AG09309 (cell line): ENCODE results near the gene FGD5.

Experiments used
- DNase-seq: peaks from one replicate; pipeline ENCODE4 v3.0.0-alpha.2; 2010; ENCODE audit warnings: low read depth
- H3K4me3 ChIP-seq: 2 replicates; pipeline ENCODE4 v1.5.1; 2011; ENCODE audit warnings: mild to moderate bottlenecking, low read depth, low read length, moderate library complexity; ENCODE audit not compliant: control insufficient read depth
- TF ChIP-seq, protein P1 (sequence below): IDR thresholded peaks from 2 replicates; pipeline ENCODE4 v1.5.1; 2011; ENCODE audit warnings: mild to moderate bottlenecking, low read depth, low read length, inconsistent platforms; ENCODE audit not compliant: insufficient read depth, control insufficient read depth; ENCODE audit errors: missing control alignments

FGD5 gene

DNA sequence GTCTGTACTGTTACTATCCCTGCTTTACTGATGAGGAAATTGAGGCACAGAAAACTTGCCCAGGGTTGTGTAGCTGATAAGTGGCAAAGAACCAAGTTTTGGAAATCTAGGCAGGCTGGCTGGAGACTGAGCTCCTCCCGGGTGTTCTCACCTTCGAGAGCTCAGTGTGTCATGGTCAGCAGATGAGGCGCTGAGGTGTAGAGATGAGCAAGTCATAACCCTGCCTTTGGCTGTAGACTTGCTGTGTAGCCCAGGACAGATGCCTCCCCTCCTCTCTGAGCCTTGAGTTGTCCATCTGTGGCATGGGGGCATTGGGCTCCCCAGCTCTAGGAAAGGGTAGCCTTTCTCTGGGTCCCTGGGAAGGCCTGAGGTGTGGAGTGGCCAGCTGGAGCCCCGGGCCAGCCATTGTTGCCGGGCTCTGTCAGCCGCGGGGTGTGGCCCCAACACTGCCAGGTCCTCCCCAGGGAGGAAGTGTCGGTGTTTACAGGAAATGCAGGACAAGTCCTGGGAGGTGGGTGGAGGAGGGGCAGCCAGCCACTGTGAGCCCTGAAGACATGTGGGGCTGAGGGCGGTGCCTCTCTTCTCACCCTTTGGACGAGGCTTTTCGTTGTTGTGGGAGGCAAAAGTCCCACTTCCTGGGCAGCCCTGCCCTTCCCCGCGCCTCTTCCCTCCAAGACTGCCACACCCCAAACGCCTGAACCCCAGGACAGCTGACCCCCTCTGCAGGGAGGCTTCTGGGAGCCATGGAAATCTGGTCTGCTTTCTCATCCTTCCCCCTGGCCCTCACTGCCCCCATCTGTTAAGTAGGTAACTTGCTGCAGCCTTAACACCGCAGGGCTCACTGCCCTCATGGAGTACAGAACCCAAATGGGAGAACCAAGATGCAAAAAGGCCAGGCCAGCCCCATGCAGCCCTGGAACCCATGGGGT lies 29.1 kb downstream of the FGD5 start:
- H3K4me3 ChIP-seq, result no peak overlapping the region
- DNase-seq, result no peak
- TF ChIP-seq, protein P1, sequence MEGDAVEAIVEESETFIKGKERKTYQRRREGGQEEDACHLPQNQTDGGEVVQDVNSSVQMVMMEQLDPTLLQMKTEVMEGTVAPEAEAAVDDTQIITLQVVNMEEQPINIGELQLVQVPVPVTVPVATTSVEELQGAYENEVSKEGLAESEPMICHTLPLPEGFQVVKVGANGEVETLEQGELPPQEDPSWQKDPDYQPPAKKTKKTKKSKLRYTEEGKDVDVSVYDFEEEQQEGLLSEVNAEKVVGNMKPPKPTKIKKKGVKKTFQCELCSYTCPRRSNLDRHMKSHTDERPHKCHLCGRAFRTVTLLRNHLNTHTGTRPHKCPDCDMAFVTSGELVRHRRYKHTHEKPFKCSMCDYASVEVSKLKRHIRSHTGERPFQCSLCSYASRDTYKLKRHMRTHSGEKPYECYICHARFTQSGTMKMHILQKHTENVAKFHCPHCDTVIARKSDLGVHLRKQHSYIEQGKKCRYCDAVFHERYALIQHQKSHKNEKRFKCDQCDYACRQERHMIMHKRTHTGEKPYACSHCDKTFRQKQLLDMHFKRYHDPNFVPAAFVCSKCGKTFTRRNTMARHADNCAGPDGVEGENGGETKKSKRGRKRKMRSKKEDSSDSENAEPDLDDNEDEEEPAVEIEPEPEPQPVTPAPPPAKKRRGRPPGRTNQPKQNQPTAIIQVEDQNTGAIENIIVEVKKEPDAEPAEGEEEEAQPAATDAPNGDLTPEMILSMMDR, result no peak

DNA sequence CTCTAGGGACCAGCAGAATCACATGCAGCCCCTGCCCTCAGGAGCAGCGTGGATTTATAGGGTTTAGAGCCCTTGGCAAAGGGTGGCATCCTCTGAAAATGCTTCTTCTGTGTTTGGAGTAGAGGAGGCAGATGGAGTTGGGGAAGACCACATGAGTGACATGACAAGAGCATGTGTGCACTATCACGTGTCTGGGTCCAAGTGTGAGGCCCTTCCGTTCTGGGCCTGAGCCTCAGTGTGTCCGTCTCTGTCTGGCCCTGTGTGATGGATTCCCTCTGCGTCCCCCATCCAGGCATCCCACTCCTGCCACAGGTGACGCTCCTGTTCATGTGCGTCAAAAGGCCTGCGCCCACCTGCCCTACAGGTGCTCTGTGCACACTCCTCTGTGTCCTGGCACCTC lies 30.1 kb downstream of the FGD5 start:
- no peak overlapping the region for H3K4me3 ChIP-seq
- DNase-seq, result no peak
- TF ChIP-seq, protein P1, result no peak

DNA sequence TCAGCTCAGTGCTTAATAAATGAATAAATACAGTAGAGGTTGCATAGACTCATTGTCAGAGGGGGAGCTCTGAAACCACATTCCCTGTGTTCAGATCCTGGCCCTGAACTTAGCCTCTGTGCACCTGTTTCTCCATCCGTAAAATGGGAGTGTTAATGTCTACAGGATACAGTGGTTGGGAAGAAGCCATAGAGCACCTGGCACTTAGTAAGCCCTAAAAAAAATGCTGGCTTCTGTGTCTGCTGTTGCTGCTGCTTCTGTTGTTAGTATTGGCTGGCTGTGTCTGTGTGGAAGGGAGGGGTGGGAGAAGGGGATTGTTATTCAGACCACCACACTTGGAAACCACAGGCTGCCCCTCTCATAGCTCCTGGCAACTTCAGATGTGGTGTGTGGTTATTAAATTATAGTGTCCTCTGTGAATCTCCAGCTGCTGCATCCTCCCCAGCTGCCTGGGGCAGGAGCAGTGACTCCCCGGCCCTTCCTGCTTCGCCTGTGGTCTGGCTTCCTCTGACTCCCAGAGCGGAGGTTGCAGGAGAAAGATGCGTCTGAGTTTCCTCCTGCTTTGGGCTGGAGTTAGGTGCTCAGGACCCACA lies 31.0 kb downstream of the FGD5 start:
- TF ChIP-seq, protein P1, result no peak
- no peak overlapping the region for H3K4me3 ChIP-seq
- no peak for DNase-seq

DNA sequence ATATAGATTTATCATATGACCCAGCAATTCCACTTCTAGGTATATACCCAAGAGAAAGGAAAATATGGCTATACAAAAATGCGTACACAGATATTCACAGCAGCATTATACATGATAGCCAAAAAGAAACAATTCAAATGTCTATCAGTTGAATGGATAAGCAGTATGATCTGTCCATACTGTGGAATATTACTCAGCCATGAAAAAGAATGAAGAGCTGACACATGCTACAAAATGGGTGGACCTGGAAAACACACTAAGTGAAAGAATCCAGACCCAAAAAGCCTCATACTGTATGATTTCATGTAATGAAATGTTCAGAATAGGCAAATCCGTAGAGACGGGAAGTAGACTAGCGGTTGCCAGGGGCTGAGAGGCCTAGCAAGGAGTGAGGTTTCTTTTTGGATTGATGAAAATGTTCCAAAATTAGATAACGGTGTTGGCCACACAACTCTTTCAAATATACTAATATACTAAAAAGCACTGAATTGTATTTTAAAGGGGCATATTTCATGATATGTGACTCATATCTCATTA lies 33.4 kb downstream of the FGD5 start:
- TF ChIP-seq, protein P1, result no peak
- no peak overlapping the region for H3K4me3 ChIP-seq

GRCh38 chr3:14852717-14853116 lies 34.0 kb downstream of the FGD5 start:
- DNase-seq, result no peak
- TF ChIP-seq, protein P1, result no peak

More for the DNA sequence above, 33.4 kb downstream of the FGD5 start:
- no peak for DNase-seq

DNA sequence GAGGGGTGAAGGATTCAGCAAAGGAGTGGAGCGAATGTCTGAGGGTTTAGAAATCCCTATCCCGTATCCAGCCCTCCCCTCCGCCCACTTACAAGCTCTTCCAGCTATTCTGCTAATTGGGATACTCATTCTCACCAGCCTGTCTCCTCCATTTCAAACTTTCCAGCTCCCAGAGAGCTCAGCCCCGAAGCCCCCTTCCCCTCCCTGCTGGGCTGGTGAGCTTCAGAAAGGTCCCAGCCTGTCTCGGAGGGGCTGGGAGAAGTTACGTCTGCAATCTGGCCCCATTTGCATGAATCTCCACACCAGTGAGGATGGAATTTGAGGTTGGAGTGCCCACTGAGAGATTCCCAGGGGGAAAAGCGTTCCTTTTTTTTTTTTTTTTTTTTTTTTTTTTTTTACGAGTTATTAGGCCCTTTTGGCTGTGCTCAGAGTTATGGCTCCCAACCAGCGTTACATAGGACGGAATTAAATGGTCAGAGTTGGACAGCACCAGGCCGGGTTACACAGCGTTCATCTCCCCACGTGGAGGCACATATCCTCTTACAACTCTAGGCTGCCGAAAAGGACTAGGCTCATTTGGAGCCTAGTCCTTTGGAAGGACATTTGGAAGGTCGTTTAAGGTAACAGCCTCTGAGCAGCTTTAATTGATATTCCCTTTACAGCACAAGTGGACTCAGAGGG lies 34.6 kb downstream of the FGD5 start:
- H3K4me3 ChIP-seq, result no peak overlapping the region
- TF ChIP-seq, protein P1, result no peak
- no peak for DNase-seq

More at GRCh38 chr3:14852717-14853116, 34.0 kb downstream of the FGD5 start:
- H3K4me3 ChIP-seq, result no peak overlapping the region
